Activated T-cell treated with anti-CD3 and anti-CD28 coated beads, Interleukin-2, amount 50 U/mL, for 1 hour (primary cell): Measurements from ENCODE around the gene R3HCC1L.

ENCODE experiments used
- DNase-seq: peaks from one replicate; pipeline ENCODE4 v3.0.0-alpha.2; 2020

Gene R3HCC1L

DNA sequence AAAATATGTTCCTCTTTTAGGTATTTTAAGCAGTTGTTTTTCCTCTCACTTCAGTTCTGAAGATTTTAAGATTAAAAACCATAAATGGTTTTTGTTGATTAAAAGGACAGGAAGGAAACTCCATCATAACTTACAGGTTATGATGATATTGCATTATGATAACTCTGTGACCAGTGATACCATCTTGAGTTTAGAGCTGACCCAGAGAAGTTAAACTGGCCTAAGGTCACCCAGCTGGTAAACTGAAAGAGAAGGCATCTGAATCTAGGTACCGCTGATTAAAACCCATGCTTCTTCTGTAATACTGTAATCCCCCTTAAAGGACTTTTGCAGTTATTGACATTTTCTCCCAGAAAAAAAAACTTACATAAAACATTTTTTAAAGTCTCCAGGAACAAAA lies 103.9 kb downstream of the R3HCC1L start:
- DNase-seq = no peak

DNA sequence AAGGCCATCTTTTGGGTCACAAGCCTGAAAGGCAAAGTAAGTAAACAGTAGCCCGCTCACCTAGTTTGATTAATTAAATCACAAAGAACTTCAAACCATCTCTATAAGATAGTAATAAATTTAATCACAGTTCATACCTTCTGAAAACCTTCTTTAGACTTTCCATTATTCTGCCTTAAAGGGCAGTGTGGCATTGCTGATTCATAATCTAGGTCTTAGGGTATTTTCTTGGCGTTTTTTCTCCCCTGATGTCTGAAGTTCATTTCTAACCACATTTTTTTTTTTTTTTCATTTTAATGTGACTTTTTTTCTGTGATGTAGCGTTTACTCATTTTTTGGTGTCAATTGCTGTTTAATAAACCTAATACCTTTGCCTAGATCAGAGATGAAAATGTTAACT lies 106.1 kb downstream of the R3HCC1L start:
- DNase-seq = no peak

DNA sequence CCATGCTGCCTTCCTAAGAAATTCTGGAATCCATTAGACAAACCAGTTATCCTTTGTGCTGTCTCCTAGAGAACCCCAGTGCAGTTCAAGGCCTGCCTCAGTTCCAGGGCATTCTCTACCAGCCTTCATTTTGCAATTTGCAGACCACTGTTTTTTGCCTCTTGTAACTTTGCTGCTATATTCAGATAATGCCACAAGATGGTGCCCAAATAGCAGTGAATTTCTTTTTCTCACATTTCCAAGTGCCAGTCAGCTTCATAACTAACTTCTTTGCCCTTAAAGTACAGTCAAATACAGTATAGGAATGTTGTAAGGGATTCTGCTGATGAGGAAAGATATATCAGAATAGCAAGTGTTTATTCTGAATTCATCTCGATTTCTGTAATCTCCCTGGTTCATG lies 108.4 kb downstream of the R3HCC1L start:
- no peak for DNase-seq

DNA sequence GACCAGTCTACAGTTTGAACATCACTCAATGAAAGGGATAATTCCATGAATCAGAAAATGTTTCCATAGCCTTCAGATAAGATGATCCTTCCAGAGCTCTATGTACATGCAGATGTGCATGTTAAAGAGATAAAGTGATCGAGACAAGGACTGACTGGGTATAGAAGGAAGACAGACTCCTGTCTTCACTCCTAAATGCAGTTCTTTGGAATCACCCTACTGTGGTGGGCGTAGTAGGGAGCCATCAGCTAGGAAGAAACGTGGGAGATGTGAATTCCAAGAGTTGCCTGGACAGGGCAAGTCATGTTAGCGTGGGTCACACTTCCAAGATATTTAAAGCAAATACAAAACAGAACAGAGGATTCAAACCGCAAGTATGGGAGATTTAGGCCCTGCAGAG lies 109.7 kb downstream of the R3HCC1L start:
- DNase-seq = no peak

DNA sequence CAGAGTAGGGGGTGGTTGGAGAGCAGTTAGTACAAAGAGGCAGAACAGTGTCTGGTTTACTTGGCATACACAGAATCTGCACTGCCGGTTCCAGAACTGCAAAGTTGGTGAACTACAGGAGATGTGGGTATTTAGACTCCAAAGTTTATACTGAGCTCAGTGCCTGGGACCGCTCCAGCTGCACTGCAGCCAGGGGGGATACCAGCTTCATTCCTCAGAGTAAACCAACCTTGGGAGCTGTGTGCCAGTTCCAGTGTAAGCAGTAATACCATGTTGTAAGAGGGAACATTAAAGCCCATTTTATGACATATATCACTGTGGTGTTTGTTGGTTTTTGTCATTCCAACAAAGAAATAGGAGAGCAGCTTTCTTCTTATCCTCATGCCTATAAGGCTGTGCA lies 110.1 kb downstream of the R3HCC1L start:
- DNase-seq = no peak

DNA sequence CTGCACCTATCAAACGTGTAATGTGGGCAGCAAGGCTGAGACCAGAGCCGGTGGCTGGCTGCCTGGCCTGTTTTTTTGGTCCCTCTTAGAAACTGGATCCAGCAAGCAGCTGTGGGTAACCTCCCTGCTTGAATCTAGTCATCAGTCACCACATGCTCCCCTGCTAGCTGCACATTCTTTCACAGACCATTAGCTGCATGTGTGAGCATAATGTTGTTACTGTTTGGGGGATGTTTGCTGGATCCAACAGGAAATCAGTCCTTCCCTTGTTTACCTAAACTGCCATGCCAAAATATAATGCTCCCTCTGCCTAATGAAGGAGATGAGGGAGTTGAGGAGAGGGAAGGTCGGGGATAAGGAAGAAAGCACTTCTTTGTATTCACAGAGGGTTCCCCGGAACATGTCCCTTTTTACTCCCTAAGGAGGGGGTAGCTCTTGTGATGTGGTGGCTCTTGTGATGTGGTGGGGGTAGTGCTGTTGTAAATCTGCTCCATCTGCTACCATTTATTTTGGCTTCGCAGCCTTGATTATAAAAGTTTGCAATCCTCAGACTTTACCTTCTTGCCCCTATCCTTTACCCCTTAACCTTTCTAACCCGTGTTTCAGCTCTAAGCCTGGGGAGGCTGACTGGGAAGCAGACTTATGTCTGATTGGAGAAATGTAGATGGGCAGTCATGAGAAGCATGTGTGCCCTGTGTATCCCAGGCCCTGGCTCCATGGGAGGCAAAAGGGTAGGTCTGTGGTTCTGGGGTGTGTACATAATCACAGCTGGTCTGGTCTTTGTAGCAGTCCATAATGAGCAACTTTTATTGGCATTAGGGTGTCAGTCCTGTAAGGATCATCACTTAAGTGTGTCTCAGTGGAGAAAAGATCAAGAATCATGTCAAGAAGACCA lies 112.7 kb downstream of the R3HCC1L start:
- DNase-seq = no peak

DNA sequence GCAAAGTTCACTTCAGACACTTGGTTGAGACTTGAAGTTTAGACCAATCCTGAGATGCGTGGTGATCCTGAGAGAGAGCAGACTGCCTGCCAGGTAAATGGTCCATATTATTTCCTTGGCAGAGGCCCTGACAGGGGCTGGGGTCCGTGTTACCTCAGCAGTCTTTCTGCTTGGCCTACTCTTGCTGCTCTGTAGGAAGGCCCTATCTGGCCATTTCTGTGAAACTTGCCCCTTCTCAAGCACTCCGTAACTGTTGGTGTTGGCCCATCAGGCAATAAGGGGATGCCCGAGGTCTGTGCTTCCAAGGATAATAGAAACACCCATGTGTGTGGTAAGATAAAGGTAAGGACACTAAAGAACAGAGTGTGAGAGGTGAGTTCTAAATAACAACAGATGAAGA lies 113.6 kb downstream of the R3HCC1L start:
- DNase-seq = no peak

DNA sequence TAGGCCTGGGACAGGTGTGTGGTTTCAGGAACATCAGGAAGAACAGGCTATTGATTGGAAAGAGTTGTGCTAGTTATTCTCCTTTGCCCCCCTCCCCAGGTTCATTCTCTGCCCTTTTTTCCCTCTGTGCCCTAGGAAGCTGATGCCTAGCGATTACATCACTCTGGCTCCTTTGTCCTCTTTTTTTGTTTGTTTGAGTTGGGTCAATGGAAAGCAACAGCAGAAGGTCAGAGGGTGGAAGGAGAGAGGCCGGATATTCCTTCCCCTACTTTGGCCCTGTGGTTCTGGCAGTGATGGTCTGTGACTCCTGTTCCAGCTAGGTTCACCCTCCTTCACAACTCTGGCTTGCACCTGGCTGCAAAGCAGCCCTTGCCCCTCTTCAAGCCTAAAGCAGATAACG lies 114.7 kb downstream of the R3HCC1L start:
- no peak for DNase-seq

DNA sequence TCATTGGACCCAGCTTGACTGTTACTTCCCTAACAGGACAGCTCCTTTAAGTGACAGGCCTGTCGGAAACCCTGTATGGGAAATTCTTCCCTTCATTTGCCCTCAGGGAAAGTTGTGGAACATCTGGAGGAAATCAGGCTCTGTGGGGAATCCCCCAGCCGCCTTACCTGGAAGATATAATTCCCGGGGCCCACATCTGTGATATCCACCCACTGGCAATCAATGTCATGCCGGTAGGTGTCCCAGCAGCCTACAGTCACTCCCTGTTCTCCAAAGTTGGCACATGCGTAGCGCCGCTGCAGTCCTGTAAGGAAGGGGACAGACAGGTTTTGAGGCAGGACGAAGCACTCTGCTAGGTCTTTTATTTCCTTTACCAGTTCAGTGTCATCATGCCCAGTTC lies 116.9 kb downstream of the R3HCC1L start:
- DNase-seq = no peak

DNA sequence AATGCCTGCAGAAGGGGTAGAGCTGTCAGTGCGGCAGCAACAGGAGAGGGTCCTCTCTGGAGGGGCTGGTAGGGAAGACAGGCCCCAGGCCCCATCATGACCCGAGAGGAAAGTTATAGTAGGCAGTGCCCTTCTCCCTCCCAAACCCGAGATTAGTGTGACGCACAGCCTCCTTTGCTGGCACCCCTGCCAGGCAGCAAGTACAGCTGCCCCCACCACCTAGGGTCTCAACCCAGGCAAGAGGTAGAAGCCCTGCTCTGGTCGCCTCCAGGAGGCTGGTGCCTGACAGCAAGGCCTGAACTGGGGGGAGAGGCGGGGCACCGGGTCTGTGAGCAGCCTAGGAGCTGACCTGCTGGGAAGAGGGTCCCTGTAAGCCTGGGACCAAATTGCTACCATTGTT lies 118.0 kb downstream of the R3HCC1L start:
- no peak for DNase-seq

DNA sequence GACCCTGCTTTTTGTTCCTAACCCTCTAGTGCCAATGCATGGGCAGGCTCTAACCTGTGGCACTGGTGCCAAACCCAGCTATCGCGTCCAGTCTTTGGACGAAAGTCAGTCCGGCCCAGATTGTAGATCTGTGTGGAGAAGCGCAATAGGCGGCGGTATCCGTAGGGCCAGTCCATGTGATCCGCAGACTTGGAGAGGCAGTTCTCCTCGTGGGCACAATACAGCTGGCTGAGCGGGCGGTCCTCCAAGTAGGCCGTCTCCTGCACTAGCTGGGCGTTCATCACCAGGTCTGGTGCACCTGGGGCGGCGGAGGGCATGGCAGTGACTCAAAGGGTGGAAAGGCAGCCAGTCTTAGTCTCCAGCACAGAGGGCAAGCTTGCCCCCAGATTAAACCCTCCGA lies 119.0 kb downstream of the R3HCC1L start:
- no peak for DNase-seq

DNA sequence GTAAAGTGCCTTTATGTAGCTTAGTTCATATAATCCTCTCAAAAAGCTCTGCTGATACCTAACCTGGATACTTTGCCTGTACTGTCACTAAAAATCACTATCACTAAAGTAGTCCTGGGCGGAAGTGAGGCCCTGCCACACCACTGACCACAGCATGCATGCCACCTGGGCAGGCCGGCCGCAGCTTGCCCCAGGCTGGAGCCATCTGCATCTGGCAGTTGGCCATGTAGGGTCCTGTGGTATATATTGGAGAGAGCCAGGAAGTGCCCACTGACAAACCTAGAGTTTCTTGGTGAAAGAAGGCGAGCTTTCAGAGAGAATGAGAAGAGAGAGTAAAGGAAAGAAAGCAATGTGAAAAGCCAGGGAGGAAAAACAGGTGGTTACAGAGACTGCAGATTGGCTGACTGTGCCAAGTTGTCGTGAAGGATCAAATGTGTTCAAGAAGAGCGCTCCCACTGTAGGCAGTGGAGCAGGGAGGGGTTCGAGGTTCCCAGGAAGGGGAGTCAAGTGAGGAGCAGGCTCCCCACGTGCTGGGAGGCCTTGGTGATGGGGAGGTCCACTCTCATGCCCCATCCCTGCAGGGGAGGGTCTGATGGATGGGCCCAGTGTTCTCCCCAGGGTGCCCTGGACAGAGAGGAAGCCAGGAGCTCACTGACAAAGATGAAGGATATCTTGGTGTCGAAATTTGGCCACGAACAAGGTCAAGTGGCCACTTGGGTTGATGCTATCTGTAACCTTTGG lies 119.9 kb downstream of the R3HCC1L start:
- DNase-seq = no peak

DNA sequence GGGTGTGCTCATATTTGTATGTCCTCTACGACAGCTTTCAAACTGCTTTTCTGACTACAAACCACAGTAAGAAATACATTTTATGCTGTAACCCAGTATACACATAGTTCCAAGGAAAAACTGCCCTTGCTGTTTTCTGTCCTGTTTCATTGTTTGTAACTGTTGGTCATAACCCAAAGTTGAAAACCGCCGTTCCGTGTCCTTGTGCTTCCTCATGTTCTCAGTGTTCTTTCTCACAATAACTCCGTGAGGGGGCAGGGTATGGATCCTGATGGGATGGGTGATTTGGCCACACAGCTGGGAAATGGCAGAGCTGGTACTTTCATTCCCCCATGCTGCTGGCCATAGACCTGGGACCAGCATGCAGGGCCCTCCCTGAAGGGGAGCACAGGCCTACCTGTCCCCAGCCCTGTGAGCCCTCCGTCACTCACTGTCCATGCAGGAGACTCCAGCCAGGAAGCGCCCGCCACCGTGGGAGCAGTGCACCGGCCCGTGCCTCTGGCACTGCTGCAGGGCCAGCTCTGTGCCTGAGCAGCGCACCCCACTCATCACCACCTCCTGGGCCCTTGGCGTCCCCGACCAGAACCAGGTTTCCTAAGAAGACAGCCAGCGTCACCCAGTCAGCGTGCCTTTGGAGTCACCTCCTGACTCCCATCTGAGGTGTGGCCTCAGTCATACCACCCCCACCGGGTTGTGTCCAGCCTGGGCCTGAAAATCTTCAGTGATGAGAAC lies 120.9 kb downstream of the R3HCC1L start:
- no peak for DNase-seq

DNA sequence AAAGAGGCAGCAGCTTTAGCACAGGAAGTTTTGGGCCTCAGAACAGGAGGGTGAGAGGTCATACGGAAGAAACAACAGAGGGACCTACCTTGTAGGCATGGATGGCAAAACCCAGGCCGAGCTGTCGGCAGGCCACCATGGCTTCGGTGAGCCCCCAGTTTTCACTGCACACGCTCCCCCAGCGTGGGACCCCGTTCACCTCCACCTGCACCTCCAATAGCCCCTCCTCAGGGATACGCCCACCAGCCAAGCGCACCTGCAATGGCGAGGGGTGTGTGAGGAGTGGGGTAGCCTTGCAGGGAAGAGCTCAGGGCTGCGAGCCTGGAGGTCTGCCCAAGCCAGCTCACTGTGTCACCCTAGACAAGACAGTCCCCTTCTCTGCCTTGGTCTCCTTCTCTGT lies 122.2 kb downstream of the R3HCC1L start:
- DNase-seq = no peak

DNA sequence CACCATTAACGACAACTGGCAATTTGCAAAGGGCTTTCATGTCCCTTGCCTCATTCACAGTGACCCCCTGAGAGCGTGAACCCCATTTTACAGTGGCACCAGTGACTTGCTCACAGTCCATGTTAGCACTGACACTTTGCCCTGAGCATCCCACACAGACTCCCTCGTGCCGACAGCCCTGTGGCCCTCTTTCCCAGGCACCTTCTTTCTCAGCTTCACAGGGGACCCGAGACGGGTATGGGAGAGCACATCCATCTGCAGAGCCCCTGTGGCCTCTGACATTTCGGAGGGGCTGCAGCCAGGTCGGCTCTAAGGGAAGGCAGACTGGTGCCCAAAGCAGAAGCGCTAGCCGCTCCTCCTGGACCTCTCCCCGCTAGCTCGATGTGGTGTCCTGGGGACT lies 122.7 kb downstream of the R3HCC1L start:
- DNase-seq = no peak

DNA sequence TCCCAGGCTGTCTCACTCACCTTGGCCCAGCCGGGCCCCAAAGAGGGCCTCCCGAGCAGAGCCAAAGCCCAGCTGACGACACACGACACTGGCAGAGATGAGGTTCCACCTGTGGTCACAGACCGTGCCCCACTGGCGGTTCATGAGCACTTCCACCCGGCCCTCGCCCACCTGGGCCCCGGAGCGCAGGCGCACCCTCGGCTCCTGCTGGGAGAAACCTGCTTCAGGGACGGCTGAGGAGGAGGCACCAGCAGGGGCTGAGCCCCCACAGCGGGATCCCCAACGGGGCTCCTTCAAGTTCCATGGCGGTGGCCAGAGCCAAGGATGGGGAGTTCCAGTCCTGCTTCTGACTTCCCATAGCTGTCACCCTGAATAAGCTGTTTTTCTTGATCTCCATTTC lies 123.5 kb downstream of the R3HCC1L start:
- no peak for DNase-seq

DNA sequence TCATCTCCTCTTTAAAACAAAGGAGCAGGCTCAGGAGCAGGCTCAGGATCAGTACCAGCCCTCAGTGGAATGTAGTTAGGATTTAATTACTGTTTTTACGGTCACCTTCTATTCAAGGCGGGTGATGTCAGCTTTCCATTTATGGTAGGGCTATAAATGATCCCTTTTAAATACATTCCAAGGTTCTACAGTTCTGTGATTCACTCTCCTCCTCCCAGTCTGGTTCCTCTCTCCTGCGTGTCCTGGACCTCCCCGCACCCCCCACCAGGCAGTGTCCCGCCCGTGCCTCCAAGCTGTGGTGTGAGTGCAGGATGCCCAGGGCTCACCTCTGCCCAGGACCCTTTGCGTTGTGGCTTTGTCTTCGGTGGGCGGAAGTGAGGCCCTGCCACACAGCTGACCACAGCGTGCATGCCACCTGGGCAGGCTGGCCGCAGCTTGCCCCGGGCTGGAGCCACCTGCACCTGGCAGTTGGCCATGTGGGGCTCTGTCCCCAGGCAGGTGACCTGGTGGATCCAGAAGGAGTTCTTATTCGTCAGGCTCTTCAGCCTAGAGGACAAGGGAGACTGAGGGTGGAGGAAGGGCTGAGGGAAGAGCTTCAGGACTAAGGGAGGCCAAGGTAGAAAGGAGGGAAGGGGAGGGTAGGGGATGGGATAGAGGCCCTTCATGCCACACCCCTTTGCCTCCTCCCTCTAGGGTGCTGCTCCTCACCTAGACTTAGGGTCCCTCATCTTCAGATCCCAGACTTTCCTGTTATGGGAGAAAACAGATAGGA lies 124.4 kb downstream of the R3HCC1L start:
- DNase-seq = no peak

DNA sequence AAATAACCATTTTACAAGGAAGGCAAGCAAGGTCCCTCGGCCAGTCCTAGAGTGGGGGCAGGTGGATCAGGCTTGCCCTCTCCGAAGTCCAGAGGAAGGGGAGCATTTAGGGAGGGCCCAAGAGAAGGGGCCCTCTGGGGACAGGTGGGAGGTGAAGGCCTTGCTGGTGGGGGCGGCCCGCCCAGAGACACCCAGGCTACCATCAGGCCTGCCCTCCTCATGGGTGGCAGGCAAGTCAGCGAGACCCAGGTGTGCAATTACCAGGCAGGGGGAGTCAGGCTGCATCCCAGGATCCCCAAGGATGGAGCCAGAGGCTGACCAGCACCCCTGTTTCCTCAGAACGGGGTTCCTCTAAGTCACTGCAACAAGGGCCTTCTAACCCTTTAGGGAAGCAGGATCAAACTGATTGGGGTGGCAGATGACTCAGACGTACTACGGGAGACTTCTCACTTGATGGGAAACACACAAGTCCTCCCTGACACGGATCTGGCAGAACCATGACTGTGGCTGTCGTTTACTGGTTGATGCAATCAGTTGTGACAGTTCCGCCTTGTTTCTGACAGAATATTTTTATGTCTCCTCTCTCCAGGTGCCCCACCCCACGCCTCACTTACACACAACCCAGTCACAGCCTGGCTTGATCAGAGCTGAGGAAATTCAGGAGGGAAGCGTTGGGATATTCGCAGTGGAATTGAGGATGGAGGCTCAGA lies 125.3 kb downstream of the R3HCC1L start:
- no peak for DNase-seq

DNA sequence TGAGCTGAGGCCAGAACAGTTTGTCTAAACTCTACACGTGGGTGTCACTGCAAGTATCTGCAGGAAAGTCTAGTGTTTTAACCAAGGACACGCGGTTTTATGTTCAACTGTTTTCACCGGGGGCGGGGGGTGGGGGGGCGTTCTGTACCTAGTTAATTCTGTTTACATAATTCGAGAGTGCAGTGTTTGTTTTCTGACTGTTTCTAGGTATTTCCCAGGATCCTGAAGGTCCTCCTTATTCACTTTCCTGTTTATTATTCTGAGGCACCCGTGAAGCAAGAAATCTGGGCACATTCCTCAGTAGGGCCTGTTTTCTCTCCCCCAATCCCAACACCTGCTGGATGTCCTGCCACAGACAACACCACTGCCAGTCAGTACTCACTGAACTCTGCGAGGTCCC lies 125.9 kb downstream of the R3HCC1L start:
- DNase-seq = no peak

DNA sequence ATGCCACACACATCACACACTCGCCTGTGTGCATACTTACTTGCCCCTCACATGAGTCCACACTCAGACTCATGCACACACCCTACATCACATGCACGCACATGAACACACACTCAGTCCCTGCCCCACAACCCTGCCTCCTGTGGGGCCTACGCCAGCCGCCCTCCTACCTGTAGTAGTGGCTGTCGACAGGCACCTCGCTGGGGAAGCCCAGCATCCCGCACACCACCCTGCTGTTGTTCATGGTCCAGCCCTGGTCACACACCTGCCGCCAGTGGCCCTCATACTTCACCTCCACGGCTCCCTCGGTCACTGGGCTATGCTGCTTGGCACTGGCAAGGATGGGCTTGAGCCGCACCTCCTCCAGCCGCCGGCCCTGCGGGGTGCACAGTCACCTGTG lies 126.3 kb downstream of the R3HCC1L start:
- DNase-seq = no peak

DNA sequence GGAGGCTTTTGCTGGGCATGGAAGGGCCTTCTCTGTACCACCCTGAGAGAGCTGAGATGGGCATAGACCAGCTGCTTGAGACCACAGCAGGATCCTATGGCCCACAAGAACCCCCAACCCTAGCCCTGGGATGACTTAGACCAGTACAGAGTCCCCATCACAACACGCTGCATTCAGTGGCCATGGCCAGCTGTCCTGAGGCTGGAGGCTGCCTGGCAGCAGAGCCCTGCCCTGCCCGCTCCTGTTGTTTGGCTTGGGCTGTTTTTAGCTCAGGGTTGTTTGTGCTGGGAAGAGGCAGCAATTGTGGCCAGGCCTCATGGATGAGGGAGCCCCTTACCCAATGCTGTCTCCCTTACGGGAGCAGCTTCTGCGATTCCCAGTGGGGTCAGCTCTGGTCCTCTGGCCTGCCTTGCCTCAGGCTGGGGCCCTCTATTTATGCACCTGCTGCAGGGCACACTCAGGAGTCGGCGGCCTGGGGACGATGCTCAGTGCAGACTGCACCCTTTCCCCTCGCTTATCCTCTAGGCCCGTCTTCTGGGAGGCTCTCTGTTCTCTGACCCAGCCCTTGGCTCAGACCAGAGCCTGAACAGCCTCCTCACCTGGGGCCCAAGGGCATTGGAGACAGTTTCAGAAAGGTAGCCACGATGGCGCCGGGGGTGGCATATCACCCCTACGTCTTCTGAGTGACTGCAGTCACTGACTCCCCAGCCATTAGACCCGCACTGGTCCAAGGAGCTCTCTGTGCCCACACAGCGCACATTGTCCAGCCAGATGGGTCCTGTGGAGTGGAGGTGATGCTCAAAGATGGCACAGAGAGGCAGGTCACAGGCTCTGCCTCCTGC lies 127.2 kb downstream of the R3HCC1L start:
- DNase-seq = no peak
